Parathyroid adenoma (tissue), 2 donors: ENCODE measurements around the gene HK3.

Experiments used
- H2AFZ ChIP-seq: fragments of 300-600 bp; sonication (generic); one replicate; pipeline ENCODE4 v1.7.0; 2017; ENCODE audit warnings: antibody characterized with exemption, mild to moderate bottlenecking
- H3K27ac ChIP-seq: fragments of 300-600 bp; sonication (generic); one replicate; pipeline ENCODE4 v1.7.0; 2017
- H3K27me3 ChIP-seq: fragments of 300-600 bp; sonication (generic); one replicate; pipeline ENCODE4 v1.7.0; 2017; ENCODE audit warnings: low read length; ENCODE audit not compliant: control insufficient read depth, insufficient read depth
- H3K36me3 ChIP-seq: fragments of 300-600 bp; sonication (generic); one replicate; pipeline ENCODE4 v1.7.0; 2017; ENCODE audit warnings: low read length; ENCODE audit not compliant: control insufficient read depth, insufficient read depth
- H3K4me1 ChIP-seq: fragments of 300-600 bp; sonication (generic); one replicate; pipeline ENCODE4 v1.7.0; 2017; ENCODE audit warnings: control low read depth
- H3K4me2 ChIP-seq: fragments of 300-600 bp; sonication (generic); one replicate; pipeline ENCODE4 v1.7.0; 2017; ENCODE audit warnings: low read length
- H3K4me3 ChIP-seq: fragments of 300-600 bp; sonication (generic); one replicate; pipeline ENCODE4 v1.7.0; 2017; ENCODE audit warnings: low read depth, low read length
- H3K79me2 ChIP-seq: fragments of 300-600 bp; sonication (generic); one replicate; pipeline ENCODE4 v1.7.0; 2017; ENCODE audit warnings: control low read depth
- H3K9ac ChIP-seq: fragments of 300-600 bp; sonication (generic); one replicate; pipeline ENCODE4 v1.7.0; 2017; ENCODE audit warnings: mild to moderate bottlenecking
- H3K9me3 ChIP-seq: fragments of 300-600 bp; sonication (generic); one replicate; pipeline ENCODE4 v1.7.0; 2017; ENCODE audit warnings: low read length; ENCODE audit not compliant: control insufficient read depth
- TF ChIP-seq, protein P1 (sequence below): fragments of 300-600 bp; sonication (generic); IDR thresholded peaks from one replicate; pipeline ENCODE4 v1.7.0; 2017; ENCODE audit warnings: antibody characterized with exemption, mild to moderate bottlenecking
- donor health status: primary hyperparathyroidism.

The HK3 gene

DNA sequence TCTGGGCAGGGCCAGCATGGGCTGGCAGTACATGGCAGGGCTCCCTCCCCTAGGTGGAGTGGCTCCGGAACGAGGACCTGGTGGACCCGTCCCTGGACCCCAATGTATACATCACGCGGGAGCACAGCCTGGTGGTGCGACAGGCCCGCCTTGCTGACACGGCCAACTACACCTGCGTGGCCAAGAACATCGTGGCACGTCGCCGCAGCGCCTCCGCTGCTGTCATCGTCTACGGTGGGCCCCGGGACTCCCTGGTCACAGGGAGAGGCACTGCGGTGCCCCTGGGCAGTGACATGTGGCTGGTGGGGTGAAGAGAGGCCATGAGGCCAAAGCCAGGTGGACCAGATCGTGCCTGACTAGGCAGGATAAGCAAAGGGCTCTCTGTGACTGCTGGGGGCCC, 30.4 kb downstream of the HK3 start:
- H2AFZ ChIP-seq = no peak overlapping the region
- H3K4me2 ChIP-seq = no peak overlapping the region
- no peak overlapping the region for H3K27ac ChIP-seq
- H3K9me3 ChIP-seq = no peaks in the 10 kb centered on the region
- no peaks in the 10 kb centered on the region for H3K27me3 ChIP-seq
- no peaks in the 10 kb centered on the region for H3K4me1 ChIP-seq
- H3K4me3 ChIP-seq = no peak overlapping the region
- no peaks in the 10 kb centered on the region for H3K79me2 ChIP-seq
- no peaks in the 10 kb centered on the region for H3K36me3 ChIP-seq
- TF ChIP-seq, protein P1, sequence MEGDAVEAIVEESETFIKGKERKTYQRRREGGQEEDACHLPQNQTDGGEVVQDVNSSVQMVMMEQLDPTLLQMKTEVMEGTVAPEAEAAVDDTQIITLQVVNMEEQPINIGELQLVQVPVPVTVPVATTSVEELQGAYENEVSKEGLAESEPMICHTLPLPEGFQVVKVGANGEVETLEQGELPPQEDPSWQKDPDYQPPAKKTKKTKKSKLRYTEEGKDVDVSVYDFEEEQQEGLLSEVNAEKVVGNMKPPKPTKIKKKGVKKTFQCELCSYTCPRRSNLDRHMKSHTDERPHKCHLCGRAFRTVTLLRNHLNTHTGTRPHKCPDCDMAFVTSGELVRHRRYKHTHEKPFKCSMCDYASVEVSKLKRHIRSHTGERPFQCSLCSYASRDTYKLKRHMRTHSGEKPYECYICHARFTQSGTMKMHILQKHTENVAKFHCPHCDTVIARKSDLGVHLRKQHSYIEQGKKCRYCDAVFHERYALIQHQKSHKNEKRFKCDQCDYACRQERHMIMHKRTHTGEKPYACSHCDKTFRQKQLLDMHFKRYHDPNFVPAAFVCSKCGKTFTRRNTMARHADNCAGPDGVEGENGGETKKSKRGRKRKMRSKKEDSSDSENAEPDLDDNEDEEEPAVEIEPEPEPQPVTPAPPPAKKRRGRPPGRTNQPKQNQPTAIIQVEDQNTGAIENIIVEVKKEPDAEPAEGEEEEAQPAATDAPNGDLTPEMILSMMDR = no peak
- H3K9ac ChIP-seq = no peak overlapping the region

DNA sequence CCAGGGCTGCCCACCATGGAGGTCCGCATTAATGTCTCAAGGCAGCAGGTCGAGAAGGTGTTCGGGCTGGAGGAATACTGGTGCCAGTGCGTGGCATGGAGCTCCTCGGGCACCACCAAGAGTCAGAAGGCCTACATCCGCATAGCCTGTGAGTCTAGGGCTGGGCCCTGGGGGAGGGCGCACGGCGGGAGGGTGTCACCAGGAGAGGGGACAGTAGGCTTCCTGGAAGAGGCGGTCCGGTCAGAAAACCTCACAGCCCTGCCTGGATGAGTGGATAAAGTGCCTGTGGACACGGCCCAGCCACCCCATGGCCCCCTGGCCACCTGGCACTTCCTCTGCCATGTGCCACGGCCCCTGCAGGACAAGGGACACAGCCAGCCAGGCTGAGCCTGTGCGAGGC, 31.0 kb downstream of the HK3 start:
- Histone ChIP-seq H3K9me3 (no peaks in the 10 kb centered on the region), H3K36me3 (no peaks in the 10 kb centered on the region), H3K4me3 (no peak overlapping the region), H3K4me1 (no peaks in the 10 kb centered on the region), H3K4me2 (no peak overlapping the region), H3K27ac (no peak overlapping the region), H3K79me2 (no peaks in the 10 kb centered on the region), H3K27me3 (peaks cover under 1% of the 10 kb centered on the region), H3K9ac (no peak overlapping the region), H2AFZ (no peak overlapping the region)
- TF ChIP-seq, protein P1 = no peak

DNA sequence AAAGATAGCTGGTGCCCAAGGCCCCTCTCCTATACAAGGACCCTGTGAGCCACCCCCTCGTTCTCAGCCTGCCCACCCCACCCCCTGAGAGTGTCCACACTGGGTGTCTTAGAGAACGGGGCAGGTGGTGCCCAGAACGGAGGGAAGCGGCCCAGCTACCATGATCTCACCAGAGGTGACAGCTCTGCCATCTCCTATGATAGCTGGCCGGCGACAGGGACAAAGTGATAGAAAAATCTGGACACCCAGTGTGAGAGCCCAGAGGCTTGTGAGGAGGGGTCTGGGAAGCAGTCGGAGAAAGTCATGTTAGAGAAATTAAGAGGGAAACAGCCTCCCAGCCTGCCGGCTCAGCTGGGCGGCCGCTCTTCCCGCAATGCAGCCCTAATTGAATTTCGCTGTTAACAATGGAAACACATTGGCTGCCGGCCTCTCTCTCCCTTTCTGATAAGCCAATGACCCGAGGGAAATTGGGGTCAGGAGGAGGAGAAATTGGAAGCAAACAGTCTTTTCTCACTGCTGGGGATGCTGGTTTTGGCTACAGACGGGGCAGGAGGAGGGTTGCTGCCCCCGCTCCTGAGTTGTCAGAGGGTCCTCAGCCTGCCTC, 32.3 kb downstream of the HK3 start:
- Histone ChIP-seq H3K4me2 (no peak overlapping the region), H3K79me2 (no peaks in the 10 kb centered on the region), H3K27me3 (peaks cover 7% of the 10 kb centered on the region), H3K4me1 (no peaks in the 10 kb centered on the region), H2AFZ (no peak overlapping the region), H3K27ac (no peak overlapping the region), H3K9me3 (no peaks in the 10 kb centered on the region), H3K36me3 (no peaks in the 10 kb centered on the region), H3K9ac (no peak overlapping the region), H3K4me3 (no peak overlapping the region)
- TF ChIP-seq, protein P1 = no peak

DNA sequence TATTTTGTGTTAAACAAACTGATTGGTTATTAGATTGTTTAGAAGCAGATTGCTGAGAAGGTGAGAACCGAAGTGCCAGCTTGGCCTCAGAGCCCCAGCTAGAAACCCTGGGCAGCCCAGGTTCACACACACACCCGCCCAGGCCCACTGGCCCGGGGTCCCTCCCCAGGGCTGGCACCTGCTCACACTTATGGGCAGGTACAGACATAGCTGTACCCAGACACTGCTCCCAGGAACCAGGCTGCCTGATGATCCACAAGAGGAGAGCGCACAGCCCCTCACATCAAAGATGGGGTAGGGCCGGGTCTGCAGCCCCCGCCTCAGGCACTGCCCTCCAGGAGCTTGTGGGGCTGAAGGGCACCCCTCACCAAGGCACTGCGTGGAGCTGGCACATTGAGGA, 33.2 kb downstream of the HK3 start:
- H3K9ac ChIP-seq = no peak overlapping the region
- no peak overlapping the region for H3K4me3 ChIP-seq
- no peaks in the 10 kb centered on the region for H3K9me3 ChIP-seq
- H3K27ac ChIP-seq = no peak overlapping the region
- no peaks in the 10 kb centered on the region for H3K4me1 ChIP-seq
- H3K27me3 ChIP-seq = peaks cover 7% of the 10 kb centered on the region
- no peaks in the 10 kb centered on the region for H3K36me3 ChIP-seq
- TF ChIP-seq, protein P1 = no peak
- no peak overlapping the region for H3K4me2 ChIP-seq
- H2AFZ ChIP-seq = no peak overlapping the region
- peaks cover under 1% of the 10 kb centered on the region for H3K79me2 ChIP-seq

DNA sequence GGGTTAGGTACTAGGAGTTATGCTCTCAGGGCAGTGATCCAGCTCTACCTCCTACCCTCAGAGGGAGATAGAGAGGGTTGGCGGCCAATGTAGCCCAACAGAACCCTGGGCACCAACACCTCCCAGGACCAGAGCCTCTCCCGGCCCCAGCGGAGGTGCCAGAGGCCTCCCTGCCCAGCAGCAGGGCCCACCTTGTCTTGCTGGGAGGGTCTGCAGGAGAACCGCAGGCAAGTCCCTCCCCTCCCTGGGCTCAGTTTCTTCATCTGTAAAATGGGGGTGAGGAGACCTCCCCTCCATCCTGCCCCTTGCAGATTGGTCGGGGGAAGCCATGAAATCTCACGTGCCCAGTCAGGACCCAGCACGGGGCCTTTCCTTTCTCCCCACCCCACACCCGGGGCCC, 34.4 kb downstream of the HK3 start:
- H3K4me1 ChIP-seq = no peaks in the 10 kb centered on the region
- TF ChIP-seq, protein P1 = no peak
- no peak overlapping the region for H3K9ac ChIP-seq
- no peaks in the 10 kb centered on the region for H3K36me3 ChIP-seq
- H3K27ac ChIP-seq = no peak overlapping the region
- H2AFZ ChIP-seq = no peak overlapping the region
- H3K27me3 ChIP-seq = peaks cover 7% of the 10 kb centered on the region
- no peak overlapping the region for H3K4me3 ChIP-seq
- peaks cover 7% of the 10 kb centered on the region for H3K79me2 ChIP-seq
- no peaks in the 10 kb centered on the region for H3K9me3 ChIP-seq
- H3K4me2 ChIP-seq = no peak overlapping the region
